Neuronal stem cell (in vitro differentiated cells): ENCODE data around the gene SHMT2. TPM values are rescaled to one million over a fixed set of nuclear protein-coding genes. Genes with fewer than 3 reads are reported as not detected.
A peak's percentile ranks its signal among the peaks of the same experiment; 100 is the strongest.

Experiments
- DNase-seq: peaks from one replicate; pipeline ENCODE4 v3.0.0-alpha.2; 2013; ENCODE audit warnings: low spot score
- H2AFZ ChIP-seq: one replicate; pipeline ENCODE4 v1.6.1; 2013; ENCODE audit warnings: mild to moderate bottlenecking, low read length, inconsistent platforms
- H2AK5ac ChIP-seq: 2 replicates; pipeline ENCODE4 v1.6.1; 2013; ENCODE audit warnings: low read depth, mild to moderate bottlenecking, inconsistent platforms, low read length, moderate library complexity, mixed read lengths
- H2BK120ac ChIP-seq: 2 replicates; pipeline ENCODE4 v1.6.1; 2013; ENCODE audit warnings: low read depth, mild to moderate bottlenecking, inconsistent platforms, low read length, moderate library complexity, mixed read lengths
- H2BK12ac ChIP-seq: one replicate; pipeline ENCODE4 v1.6.1; 2013; ENCODE audit warnings: low read length, inconsistent platforms
- H2BK15ac ChIP-seq: 2 replicates; pipeline ENCODE4 v1.6.1; 2013; ENCODE audit warnings: mild to moderate bottlenecking, low read length, inconsistent platforms, mixed read lengths
- H2BK5ac ChIP-seq: one replicate; pipeline ENCODE4 v1.6.1; 2013; ENCODE audit warnings: inconsistent platforms, mild to moderate bottlenecking, low read length, moderate library complexity
- H3K14ac ChIP-seq: one replicate; pipeline ENCODE4 v1.6.1; 2013; ENCODE audit warnings: low read length, inconsistent platforms
- H3K18ac ChIP-seq: 2 replicates; pipeline ENCODE4 v1.6.1; 2013; ENCODE audit warnings: low read length, inconsistent platforms
- H3K23ac ChIP-seq: 2 replicates; pipeline ENCODE4 v1.6.1; 2013; ENCODE audit warnings: low read depth, mild to moderate bottlenecking, mixed read lengths, low read length, inconsistent platforms; ENCODE audit not compliant: poor library complexity
- H3K27ac ChIP-seq: replicated peaks from 3 replicates; pipeline ENCODE4 v1.5.1; 2013; ENCODE audit warnings: low read length, inconsistent platforms
- H3K27me3 ChIP-seq, 3 experiments: 2 replicates each; pipeline ENCODE4 v1.6.1; 2013; ENCODE audit warnings: low read length in 3 of 3, mild to moderate bottlenecking in 2 of 3, inconsistent platforms in 1 of 3, low read depth in 1 of 3, mixed read lengths in 1 of 3, moderate library complexity in 1 of 3; ENCODE audit not compliant: control insufficient read depth in 3 of 3, insufficient read depth in 3 of 3
- H3K36me3 ChIP-seq, 2 donors: replicated peaks in 1 of 2; 2 replicates each; pipeline ENCODE4 v1.6.1; 2013; ENCODE audit warnings: low read length in 2 of 2; ENCODE audit not compliant: control insufficient read depth in 2 of 2, insufficient read depth in 2 of 2
- H3K4ac ChIP-seq: 2 replicates; pipeline ENCODE4 v1.6.1; 2013; ENCODE audit warnings: inconsistent platforms, mild to moderate bottlenecking, low read length, moderate library complexity
- H3K4me1 ChIP-seq, 2 donors: 1 replicate in 1 of 2; 2 replicates in 1 of 2; pipeline ENCODE4 v1.6.1; 2013; ENCODE audit warnings: low read length in 2 of 2, low read depth in 1 of 2; ENCODE audit not compliant: control insufficient read depth in 2 of 2, insufficient read depth in 1 of 2
- H3K4me2 ChIP-seq: one replicate; pipeline ENCODE4 v1.6.1; 2013; ENCODE audit warnings: mild to moderate bottlenecking, low read length, inconsistent platforms; ENCODE audit not compliant: insufficient read depth, poor library complexity, severe bottlenecking
- H3K4me3 ChIP-seq, 2 donors: 2 replicates each; pipeline ENCODE4 v1.5.1; 2013; ENCODE audit warnings: low read length in 2 of 2, mild to moderate bottlenecking in 2 of 2, inconsistent platforms in 1 of 2, moderate library complexity in 1 of 2
- H3K79me1 ChIP-seq: one replicate; pipeline ENCODE4 v1.6.1; 2013; ENCODE audit warnings: low read depth, mild to moderate bottlenecking, inconsistent platforms, low read length, moderate library complexity
- H3K9ac ChIP-seq: one replicate; pipeline ENCODE4 v1.6.1; 2013; ENCODE audit warnings: mild to moderate bottlenecking, low read depth, low read length, inconsistent platforms; ENCODE audit not compliant: poor library complexity
- H3K9me3 ChIP-seq, 2 donors: replicated peaks in 1 of 2; 2 replicates each; pipeline versions ENCODE3 to v1.6.1; 2013; ENCODE audit warnings: low read length in 2 of 2, mild to moderate bottlenecking in 2 of 2, inconsistent platforms in 1 of 2, low read depth in 1 of 2, mixed read lengths in 1 of 2, moderate library complexity in 1 of 2; ENCODE audit not compliant: control insufficient read depth in 2 of 2, insufficient read depth in 1 of 2
- H4K8ac ChIP-seq: one replicate; pipeline ENCODE4 v1.6.1; 2013; ENCODE audit warnings: low read depth, mild to moderate bottlenecking, inconsistent platforms, low read length, moderate library complexity
- H4K91ac ChIP-seq: one replicate; pipeline ENCODE4 v1.6.1; 2013; ENCODE audit warnings: low read length, low read depth, mild to moderate bottlenecking, inconsistent platforms; ENCODE audit not compliant: poor library complexity
- WGBS, 2 donors: extraction: QIAGEN DNeasy Blood & Tissue Kit; methylation state at CpG; one replicate each; pipeline ENCODE4 v1.1.7; 2013; ENCODE audit warnings: missing lambda C conversion rate in 2 of 2, mixed read lengths in 1 of 2; ENCODE audit not compliant: insufficient read length in 2 of 2, insufficient replicate concordance in 1 of 2; ENCODE audit errors: extremely low coverage in 2 of 2; 5-methylcytosine and 5-hydroxymethylcytosine counted together
- polyA plus RNA-seq, 2 experiments: library from polyadenylated mRNA; stranded (reverse); fragments of 200-250 nt; gene quantifications; one replicate each; pipeline ENCODE4 v1.2.3, GENCODE V29; 2013

SHMT2 gene
- 117 TPM for polyA plus RNA-seq (2013, experiment 1 of 2)
- polyA plus RNA-seq (2013, experiment 2 of 2), result 112 TPM

GRCh38 chr12:57229634-57230380 lies at the start of gene SHMT2:
Gene SHMT2, plus strand, starts transcription at chr12:57229711. Its CDS starts 68 bp downstream, at chr12:57229779.
- Histone ChIP-seq H4K8ac (no peak within 1 kb of the TSS), H2AFZ (peak within 1 kb of the TSS; percentile 84), H2BK120ac (no peak within 1 kb of the TSS), H3K27me3 (peaks cover 13 to 34% (median 28%) of the 10 kb centered on the region in 3 experiments), H3K79me1 (peaks cover 9% of the 10 kb centered on the region), H3K4ac (no peak within 1 kb of the TSS), H3K4me2 (peak within 1 kb of the TSS; percentile 84), H3K9me3 (no peaks in the 10 kb centered on the region), H4K91ac (no peak within 1 kb of the TSS), H3K36me3 (peaks cover 36 to 44% of the 10 kb centered on the region in 2 donors), H2BK5ac (no peak within 1 kb of the TSS), H3K9ac (peak within 1 kb of the TSS; percentile 91), H3K23ac (peak within 1 kb of the TSS; percentile 40), H3K4me1 (peaks cover 20 to 27% of the 10 kb centered on the region in 2 donors), H3K14ac (no peak within 1 kb of the TSS), H3K27ac (peak within 1 kb of the TSS; percentile 32), H3K4me3 (peak within 1 kb of the TSS; percentile 75 to 90), H3K18ac (peak within 1 kb of the TSS; percentile 76), H2BK15ac (no peak within 1 kb of the TSS), H2AK5ac (peak within 1 kb of the TSS; percentile 28), H2BK12ac (no peak within 1 kb of the TSS)
- DNase-seq, result peak; percentile 97
- no CpG with 5 or more reads among the region's 42 CpGs for WGBS, 2 donors

- Histone ChIP-seq H2BK15ac (no peak overlapping the region), H3K79me1 (peaks cover 14% of the 10 kb centered on the region), H3K4ac (no peak overlapping the region), H2BK12ac (no peak overlapping the region), H3K18ac (no peak overlapping the region), H4K8ac (no peak overlapping the region), H2AK5ac (no peak overlapping the region), H3K14ac (no peak overlapping the region), H3K4me2 (no peak overlapping the region), H4K91ac (no peak overlapping the region), H2BK5ac (no peak overlapping the region), H3K36me3 (peaks cover 68 to 96% of the 10 kb centered on the region in 2 donors), H3K4me3 (no peak overlapping the region), H3K9ac (no peak overlapping the region), H3K9me3 (no peaks in the 10 kb centered on the region), H3K23ac (peak overlapping the region; percentile 78), H2BK120ac (no peak overlapping the region), H3K4me1 (no peaks in the 10 kb centered on the region), H2AFZ (no peak overlapping the region), H3K27me3 (no peaks in the 10 kb centered on the region), H3K27ac (no peak overlapping the region)
- no peak for DNase-seq
- WGBS, 2 donors, result no CpG with 5 or more reads among the region's 20 CpGs
Observed at GRCh38 chr12:57180321-57180989, 49.1 kb upstream of the SHMT2 start.

GRCh38 chr12:57181072-57181471 lies 48.4 kb upstream of the SHMT2 start:
- H3K4me2 ChIP-seq, result no peak overlapping the region
- H3K4me3 ChIP-seq, result no peak overlapping the region
- peaks cover 14% of the 10 kb centered on the region for H3K79me1 ChIP-seq
- H3K4me1 ChIP-seq, result no peaks in the 10 kb centered on the region
- H3K27ac ChIP-seq, result no peak overlapping the region
- H3K14ac ChIP-seq, result no peak overlapping the region
- H2BK15ac ChIP-seq, result no peak overlapping the region
- H3K18ac ChIP-seq, result no peak overlapping the region
- no peak overlapping the region for H4K91ac ChIP-seq
- no peak overlapping the region for H4K8ac ChIP-seq
- WGBS, 2 donors, result no CpG with 5 or more reads among the region's 9 CpGs
- H3K36me3 ChIP-seq, result peaks cover 69 to 96% of the 10 kb centered on the region in 2 donors
- no peaks in the 10 kb centered on the region for H3K9me3 ChIP-seq
- no peak overlapping the region for H2AFZ ChIP-seq
- DNase-seq, result no peak
- H2BK120ac ChIP-seq, result no peak overlapping the region
- peak overlapping the region; percentile 64 for H2BK12ac ChIP-seq
- H2BK5ac ChIP-seq, result no peak overlapping the region
- H3K4ac ChIP-seq, result no peak overlapping the region
- no peak overlapping the region for H3K23ac ChIP-seq
- peak overlapping the region; percentile 79 for H3K9ac ChIP-seq
- no peaks in the 10 kb centered on the region for H3K27me3 ChIP-seq
- H2AK5ac ChIP-seq, result no peak overlapping the region

GRCh38 chr12:57181561-57182155 lies 47.9 kb upstream of the SHMT2 start:
- no CpG with 5 or more reads among the region's 5 CpGs for WGBS, 2 donors
- Histone ChIP-seq H4K91ac (no peak overlapping the region), H3K23ac (no peak overlapping the region), H3K9ac (no peak overlapping the region), H3K4ac (no peak overlapping the region), H2BK12ac (no peak overlapping the region), H3K4me1 (no peaks in the 10 kb centered on the region), H3K27ac (no peak overlapping the region), H3K14ac (no peak overlapping the region), H3K9me3 (no peaks in the 10 kb centered on the region), H3K18ac (no peak overlapping the region), H3K4me2 (no peak overlapping the region), H3K36me3 (peaks cover 71 to 96% of the 10 kb centered on the region in 2 donors), H2BK15ac (no peak overlapping the region), H4K8ac (no peak overlapping the region), H2AK5ac (no peak overlapping the region), H2BK120ac (no peak overlapping the region), H2AFZ (no peak overlapping the region), H3K79me1 (peaks cover 14% of the 10 kb centered on the region), H3K27me3 (no peaks in the 10 kb centered on the region), H2BK5ac (no peak overlapping the region), H3K4me3 (no peak overlapping the region)
- no peak for DNase-seq
